Esophagus (tissue), 2 donors: ENCODE measurements around the gene CALCR. TPM values are rescaled to one million over a fixed set of nuclear protein-coding genes. Genes with fewer than 3 reads are reported as not detected.

Experiments
- H3K27ac ChIP-seq, 2 donors: one replicate each; pipeline ENCODE4 v1.5.1; 2013; ENCODE audit warnings: low read depth in 2 of 2, mild to moderate bottlenecking in 2 of 2, inconsistent platforms in 1 of 2, low read length in 1 of 2, moderate library complexity in 1 of 2
- H3K27me3 ChIP-seq, 2 donors: one replicate each; pipeline ENCODE4 v1.6.1; 2013; ENCODE audit warnings: low read length in 2 of 2, control low read depth in 1 of 2, mild to moderate bottlenecking in 1 of 2; ENCODE audit not compliant: insufficient read depth in 2 of 2, control insufficient read depth in 1 of 2
- H3K36me3 ChIP-seq, 2 donors: one replicate each; pipeline ENCODE4 v1.6.1; 2013; ENCODE audit warnings: low read length in 1 of 2; ENCODE audit not compliant: control insufficient read depth in 2 of 2, insufficient read depth in 2 of 2
- H3K4me1 ChIP-seq, 2 donors: one replicate each; pipeline ENCODE4 v1.6.1; 2013; ENCODE audit warnings: low read length in 1 of 2; ENCODE audit not compliant: control insufficient read depth in 2 of 2, insufficient read depth in 2 of 2
- H3K4me3 ChIP-seq, 2 donors: one replicate each; pipeline ENCODE4 v1.5.1; 2013; ENCODE audit warnings: low read length in 2 of 2, mild to moderate bottlenecking in 2 of 2, low read depth in 1 of 2, moderate library complexity in 1 of 2
- H3K9me3 ChIP-seq, 2 donors: one replicate each; pipeline ENCODE4 v1.6.1; 2013; ENCODE audit warnings: mild to moderate bottlenecking in 2 of 2, low read depth in 1 of 2, low read length in 1 of 2, moderate library complexity in 1 of 2; ENCODE audit not compliant: control insufficient read depth in 2 of 2, insufficient read depth in 1 of 2
- WGBS, 2 donors: extraction: QIAGEN DNeasy Blood & Tissue Kit; methylation state at CpG; one replicate each; pipeline ENCODE4 v1.1.7; 2013; 5-methylcytosine and 5-hydroxymethylcytosine counted together
- polyA plus RNA-seq, 2 donors: library from polyadenylated mRNA; stranded (reverse); fragments of 200-250 nt; gene quantifications; one replicate each; pipeline ENCODE4 v1.2.3, GENCODE V29; 2013
- donor health status: healthy with polysubstance abuse.
- donor health status: Bipolar disorder and iron deficiency.

Gene CALCR
- polyA plus RNA-seq, 2 donors = 0.01 TPM; not detected in 1

DNA sequence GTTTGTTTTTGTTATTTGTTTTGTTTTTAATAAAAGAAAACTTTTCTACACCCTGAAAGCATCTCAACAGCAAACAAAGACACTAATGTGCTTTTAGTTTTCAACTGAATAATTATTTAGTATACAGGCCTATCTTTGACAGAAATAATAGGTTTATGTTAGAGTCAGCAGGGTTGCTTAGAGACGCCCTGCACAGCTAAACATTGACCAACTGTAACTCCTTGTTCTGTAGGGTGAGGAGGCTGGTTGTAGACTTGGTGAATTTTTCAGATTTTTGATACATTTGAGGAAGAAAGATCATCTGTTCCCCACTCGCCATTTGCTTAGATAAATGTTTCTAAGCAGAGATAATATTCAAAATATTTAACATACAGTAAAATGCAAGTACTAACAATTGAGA is 103.1 kb downstream of the CALCR start:
- Histone ChIP-seq H3K36me3 (no peaks in the 10 kb centered on the region), H3K27ac (no peak overlapping the region), H3K4me1 (no peaks in the 10 kb centered on the region), H3K9me3 (no peaks in the 10 kb centered on the region), H3K27me3 (no peaks in the 10 kb centered on the region), H3K4me3 (no peak overlapping the region)
- 63 to 72% methylated on average over 2 of the region's 2 CpGs for WGBS, 2 donors

DNA sequence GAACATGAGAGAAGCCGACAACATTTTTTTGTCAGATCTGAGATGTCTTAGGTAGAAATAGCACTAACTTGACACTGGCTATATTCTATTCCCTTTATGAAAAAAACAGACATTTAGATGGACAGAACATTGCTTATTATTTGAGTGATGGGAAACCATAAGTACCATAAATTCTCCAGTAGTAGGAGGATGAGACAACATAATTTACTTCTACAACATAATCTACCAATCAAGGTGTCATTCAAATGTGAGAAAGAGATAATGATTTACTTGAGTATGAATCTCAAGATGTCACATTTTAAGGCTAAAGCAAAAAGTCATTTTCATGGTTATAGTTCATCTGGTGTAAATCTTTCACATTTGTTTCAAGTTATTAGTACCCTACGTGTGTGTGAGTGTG is 110.8 kb downstream of the CALCR start:
- Histone ChIP-seq H3K4me3 (no peak overlapping the region), H3K27ac (no peak overlapping the region), H3K4me1 (no peaks in the 10 kb centered on the region), H3K36me3 (no peaks in the 10 kb centered on the region), H3K9me3 (no peaks in the 10 kb centered on the region), H3K27me3 (no peaks in the 10 kb centered on the region)
- 87 to 90% methylated on average over 2 of the region's 2 CpGs for WGBS, 2 donors

GRCh38 chr7:93461350-93461749 is 113.2 kb downstream of the CALCR start:
- 57 to 63% methylated on average over 2 of the region's 2 CpGs for WGBS, 2 donors
- Histone ChIP-seq H3K9me3 (no peaks in the 10 kb centered on the region), H3K4me3 (no peak overlapping the region), H3K27ac (no peak overlapping the region), H3K36me3 (no peaks in the 10 kb centered on the region), H3K4me1 (no peaks in the 10 kb centered on the region), H3K27me3 (no peaks in the 10 kb centered on the region)

DNA sequence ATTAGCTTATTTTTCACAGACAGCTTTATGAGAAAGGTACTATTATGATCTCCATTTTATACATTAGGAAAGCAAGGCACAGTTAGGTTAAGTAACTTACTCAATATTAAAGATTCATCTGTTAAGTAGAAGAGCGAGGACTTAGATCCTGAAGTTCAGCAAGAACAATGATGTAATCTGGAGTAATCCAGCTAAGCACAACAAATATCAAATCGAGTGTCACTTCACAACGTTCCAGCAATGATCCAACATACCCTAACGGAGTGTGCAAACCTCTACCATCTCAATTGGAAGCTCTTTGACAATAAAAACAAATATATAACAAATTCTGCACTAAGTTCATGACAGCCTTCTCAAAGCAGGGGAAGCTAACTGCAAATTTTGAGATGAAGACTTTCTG is 121.3 kb downstream of the CALCR start:
- H3K4me1 ChIP-seq = no peaks in the 10 kb centered on the region
- H3K36me3 ChIP-seq = no peaks in the 10 kb centered on the region
- H3K27ac ChIP-seq = no peak overlapping the region
- H3K9me3 ChIP-seq = no peaks in the 10 kb centered on the region
- WGBS, 2 donors = 63 to 76% methylated on average over 4 of the region's 4 CpGs
- H3K4me3 ChIP-seq = no peak overlapping the region
- H3K27me3 ChIP-seq = no peaks in the 10 kb centered on the region

DNA sequence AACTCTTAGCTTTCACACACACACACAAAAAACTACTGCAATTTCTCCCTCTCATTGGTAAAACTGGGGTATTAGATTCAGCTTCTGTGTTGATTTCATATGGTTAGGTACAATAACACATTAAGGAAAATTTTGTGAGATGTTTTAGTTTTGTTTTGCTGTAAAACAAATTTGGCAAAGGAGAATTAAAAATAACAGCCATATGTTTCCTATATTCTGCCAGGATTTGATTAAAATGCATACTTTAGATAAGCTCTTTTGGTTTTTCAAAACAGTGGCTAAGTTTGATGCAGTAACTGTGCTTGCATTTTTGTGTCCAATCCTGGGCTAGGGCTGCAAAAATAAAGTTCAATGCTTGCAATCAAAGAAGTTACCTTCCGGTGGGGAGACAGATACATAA is 126.3 kb downstream of the CALCR start:
- Histone ChIP-seq H3K4me3 (no peak overlapping the region), H3K27me3 (no peaks in the 10 kb centered on the region), H3K27ac (no peak overlapping the region), H3K36me3 (no peaks in the 10 kb centered on the region), H3K4me1 (no peaks in the 10 kb centered on the region), H3K9me3 (no peaks in the 10 kb centered on the region)
- WGBS, 2 donors = 35 to 48% methylated on average over 1 of the region's 1 CpG

- no peak overlapping the region for H3K27ac ChIP-seq
- H3K4me3 ChIP-seq = no peak overlapping the region
- H3K27me3 ChIP-seq = no peaks in the 10 kb centered on the region
- H3K9me3 ChIP-seq = no peaks in the 10 kb centered on the region
- WGBS, 2 donors = 74 to 77% methylated on average over 2 of the region's 2 CpGs
- no peaks in the 10 kb centered on the region for H3K4me1 ChIP-seq
- no peaks in the 10 kb centered on the region for H3K36me3 ChIP-seq
Measured at GRCh38 chr7:93447509-93447908, 127.0 kb downstream of the CALCR start.

- H3K36me3 ChIP-seq = no peaks in the 10 kb centered on the region
- no peak overlapping the region for H3K27ac ChIP-seq
- WGBS, 2 donors = 38 to 46% methylated on average over 6 of the region's 6 CpGs
- H3K27me3 ChIP-seq = peaks cover 0 to 2% of the 10 kb centered on the region in 2 donors
- no peaks in the 10 kb centered on the region for H3K4me1 ChIP-seq
- no peak overlapping the region for H3K4me3 ChIP-seq
- H3K9me3 ChIP-seq = no peaks in the 10 kb centered on the region
Measured at GRCh38 chr7:93442478-93443224, 131.9 kb downstream of the CALCR start.

DNA sequence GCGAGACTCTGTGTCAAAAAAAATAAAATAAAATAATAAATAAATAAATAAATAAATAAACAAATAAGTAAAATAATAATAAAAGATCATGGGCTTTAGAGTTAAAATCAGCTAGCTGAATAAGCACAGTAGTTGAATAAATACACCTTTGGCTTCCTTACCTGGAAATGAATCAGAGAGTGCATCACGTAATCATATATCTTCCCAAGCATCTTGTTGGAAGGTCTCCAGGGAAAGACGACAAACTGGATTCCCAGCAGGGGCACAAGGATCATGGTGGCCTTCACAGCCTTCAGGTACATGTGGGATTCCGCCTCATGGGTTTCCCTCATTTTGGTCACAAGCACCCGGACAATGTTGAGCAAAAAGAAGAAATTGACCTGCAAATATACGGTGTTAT is 138.7 kb downstream of the CALCR start:
- no peaks in the 10 kb centered on the region for H3K27me3 ChIP-seq
- H3K9me3 ChIP-seq = no peaks in the 10 kb centered on the region
- H3K4me1 ChIP-seq = no peaks in the 10 kb centered on the region
- no peaks in the 10 kb centered on the region for H3K36me3 ChIP-seq
- no peak overlapping the region for H3K4me3 ChIP-seq
- no peak overlapping the region for H3K27ac ChIP-seq
- 89 to 92% methylated on average over 6 of the region's 6 CpGs for WGBS, 2 donors

DNA sequence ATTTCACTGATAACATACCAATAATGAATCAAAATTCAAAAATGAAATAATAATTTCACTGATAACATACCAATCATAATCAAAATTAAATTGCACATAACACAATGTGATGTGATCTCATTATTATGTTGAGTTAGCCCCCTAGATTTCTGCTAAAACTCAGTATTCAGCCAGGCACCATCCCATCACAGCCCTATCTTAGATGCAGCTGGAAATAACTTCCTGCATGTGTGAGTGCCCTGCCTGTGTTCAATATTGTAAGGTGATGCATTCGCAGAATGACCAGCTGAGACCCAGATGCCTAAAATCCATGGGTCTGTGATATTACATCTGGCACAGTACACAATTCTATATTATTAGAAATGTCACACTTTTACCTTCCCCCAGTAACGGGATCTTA is 142.4 kb downstream of the CALCR start:
- no peaks in the 10 kb centered on the region for H3K27me3 ChIP-seq
- no peaks in the 10 kb centered on the region for H3K36me3 ChIP-seq
- WGBS, 2 donors = 93 to 94% methylated on average over 2 of the region's 2 CpGs
- H3K4me3 ChIP-seq = no peak overlapping the region
- H3K27ac ChIP-seq = no peak overlapping the region
- H3K9me3 ChIP-seq = no peaks in the 10 kb centered on the region
- no peaks in the 10 kb centered on the region for H3K4me1 ChIP-seq

GRCh38 chr7:93430917-93431588 is 143.5 kb downstream of the CALCR start:
- Histone ChIP-seq H3K36me3 (no peaks in the 10 kb centered on the region), H3K27ac (no peak overlapping the region), H3K9me3 (no peaks in the 10 kb centered on the region), H3K4me3 (no peak overlapping the region), H3K4me1 (no peaks in the 10 kb centered on the region), H3K27me3 (no peaks in the 10 kb centered on the region)
- 76 to 77% methylated on average over 8 of the region's 8 CpGs for WGBS, 2 donors
